HUDEP-2 (cell line): ENCODE results near the gene ORM1.
A peak's percentile ranks its signal among the peaks of the same experiment; 100 is the strongest.
"Not testable (repeated sequence)": the region's sequence is repeated elsewhere in the genome, so short reads cannot be mapped to it uniquely, and the experiment has no call there.

Experiments used
- DNase-seq, 76 experiments: peaks; one replicate each; lab custom pipeline; 2025; ENCODE audit not compliant: unreplicated experiment in 76 of 76; lab: John Stamatoyannopoulos, UW

ORM1 gene

DNA sequence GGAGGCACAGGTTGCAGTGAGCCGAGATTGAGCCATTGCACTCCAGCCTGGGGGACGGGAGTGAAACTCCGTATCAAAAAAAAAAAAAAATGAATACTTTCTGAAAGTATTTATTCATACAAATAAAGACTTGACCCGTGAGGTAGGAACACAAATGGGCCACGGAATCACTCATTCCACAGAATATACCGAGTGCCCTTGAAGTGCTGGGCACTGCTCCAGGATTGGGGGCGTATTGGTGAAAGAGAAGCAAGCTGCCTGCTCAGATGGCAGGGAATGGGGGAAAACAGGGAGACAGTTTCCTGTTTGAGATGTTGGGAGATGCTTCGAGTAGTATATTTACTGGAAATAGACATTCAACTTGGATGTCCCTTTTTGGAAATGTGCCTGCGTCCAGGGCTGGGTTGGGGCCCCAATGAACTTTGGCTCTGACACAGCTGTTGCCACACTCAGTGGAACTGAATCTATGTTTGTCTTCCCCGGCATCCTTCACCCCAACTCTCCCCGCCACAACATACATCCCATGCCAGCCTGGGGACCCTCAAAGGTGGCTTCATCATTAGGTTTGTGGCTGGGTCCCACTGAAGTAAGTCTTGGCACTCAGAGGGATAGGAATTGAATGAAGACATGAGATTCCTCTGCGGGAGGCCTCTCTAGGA is 609 bp upstream of the ORM1 start:
- not testable (repeated sequence) for DNase-seq

DNA sequence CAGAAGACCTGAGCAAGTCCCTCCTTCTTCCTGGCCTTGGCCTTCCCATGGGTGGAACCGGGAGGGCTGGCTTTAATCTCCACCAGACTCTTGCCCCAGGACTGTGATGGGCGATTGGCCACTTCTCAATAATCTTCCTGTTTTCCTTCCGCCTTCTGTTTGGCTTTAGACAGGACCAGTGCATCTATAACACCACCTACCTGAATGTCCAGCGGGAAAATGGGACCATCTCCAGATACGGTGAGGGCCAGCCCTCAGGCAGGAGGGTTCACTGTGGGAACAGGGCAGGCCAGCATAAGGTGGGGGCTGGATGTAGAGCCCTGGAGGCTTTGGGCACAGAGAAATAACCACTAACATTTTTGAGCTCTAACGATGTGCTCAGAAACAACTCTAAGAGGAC is 951 bp downstream of the ORM1 start:
- not testable (repeated sequence) for DNase-seq

DNA sequence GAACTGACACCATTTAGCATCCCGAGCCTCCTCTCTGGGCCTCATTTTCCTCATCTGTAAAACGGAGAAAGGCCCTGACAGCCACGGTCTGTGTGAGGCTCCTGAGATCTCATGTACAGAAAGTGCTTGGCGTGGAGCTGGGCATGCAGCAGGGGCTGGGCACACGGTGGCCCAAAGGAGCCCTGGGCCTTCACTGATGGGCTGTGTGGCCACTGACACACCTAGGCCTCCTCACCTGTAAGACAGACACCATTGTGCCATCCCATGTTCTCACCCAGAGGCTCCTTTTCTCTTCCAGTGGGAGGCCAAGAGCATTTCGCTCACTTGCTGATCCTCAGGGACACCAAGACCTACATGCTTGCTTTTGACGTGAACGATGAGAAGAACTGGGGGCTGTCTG is 1.6 kb downstream of the ORM1 start:
- no peak for DNase-seq

DNA sequence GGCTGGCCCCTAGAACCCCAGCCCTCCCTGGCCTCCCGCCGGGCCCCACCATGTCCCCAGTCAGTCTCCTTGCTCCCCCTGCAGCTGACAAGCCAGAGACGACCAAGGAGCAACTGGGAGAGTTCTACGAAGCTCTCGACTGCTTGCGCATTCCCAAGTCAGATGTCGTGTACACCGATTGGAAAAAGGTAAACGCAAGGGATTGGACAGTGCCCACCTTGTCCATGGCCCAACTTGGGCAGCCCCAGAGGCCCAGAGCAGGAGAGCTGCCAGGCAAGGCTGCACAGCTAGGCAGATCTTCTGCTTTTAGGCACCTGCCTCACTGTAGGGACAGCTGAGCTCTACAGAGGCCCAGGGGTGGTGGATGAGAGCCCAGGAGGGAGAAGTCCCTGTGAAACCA is 2.1 kb downstream of the ORM1 start:
- DNase-seq: not testable (repeated sequence)

DNA sequence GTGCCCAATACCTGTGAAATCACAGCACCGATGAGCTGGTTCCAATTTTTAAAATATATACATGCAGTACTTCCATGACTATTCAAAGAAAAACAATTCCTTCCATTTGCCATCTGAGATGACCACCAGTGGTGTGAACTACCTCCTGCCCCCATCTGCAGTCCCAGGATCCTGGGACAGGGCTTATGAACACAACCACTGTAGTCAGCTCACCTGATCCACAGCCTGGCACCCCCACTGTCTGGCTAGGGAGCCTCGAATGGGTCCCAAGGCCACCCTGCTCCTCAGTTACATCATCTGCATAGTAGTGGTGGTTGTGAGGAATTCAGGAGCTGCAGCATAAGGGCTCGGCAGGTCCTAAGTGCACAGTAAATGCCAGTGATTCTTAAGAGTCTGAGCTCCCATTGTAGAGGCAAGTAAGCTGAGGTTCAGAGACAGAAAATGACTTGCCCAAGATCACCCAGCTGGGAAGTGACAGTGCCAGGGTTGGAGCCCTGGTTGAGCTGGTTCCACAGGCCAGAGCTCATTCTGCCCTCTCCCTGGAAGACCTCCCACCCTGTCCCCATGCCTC is 2.9 kb downstream of the ORM1 start:
- DNase-seq: not testable (repeated sequence)

DNA sequence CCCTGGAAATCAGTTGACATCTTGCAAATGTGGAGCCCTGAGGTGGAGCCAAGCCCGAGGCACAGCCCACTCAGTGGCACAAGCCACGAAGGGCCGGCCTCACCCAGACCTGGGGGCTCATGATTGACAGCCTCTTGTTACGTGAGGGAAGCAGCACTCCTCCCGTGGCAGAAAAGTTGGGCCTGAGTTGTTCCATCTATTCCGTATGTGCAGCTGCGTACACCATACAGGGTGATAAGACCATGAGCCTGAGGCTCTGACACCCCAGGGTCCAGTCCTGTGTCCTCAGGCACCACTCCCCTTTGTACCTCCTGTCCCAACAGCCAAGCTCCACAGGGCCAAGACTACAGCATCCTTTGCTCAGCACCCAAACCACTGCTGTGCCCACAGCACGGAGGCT is 4.9 kb downstream of the ORM1 start:
- no peak for DNase-seq

DNA sequence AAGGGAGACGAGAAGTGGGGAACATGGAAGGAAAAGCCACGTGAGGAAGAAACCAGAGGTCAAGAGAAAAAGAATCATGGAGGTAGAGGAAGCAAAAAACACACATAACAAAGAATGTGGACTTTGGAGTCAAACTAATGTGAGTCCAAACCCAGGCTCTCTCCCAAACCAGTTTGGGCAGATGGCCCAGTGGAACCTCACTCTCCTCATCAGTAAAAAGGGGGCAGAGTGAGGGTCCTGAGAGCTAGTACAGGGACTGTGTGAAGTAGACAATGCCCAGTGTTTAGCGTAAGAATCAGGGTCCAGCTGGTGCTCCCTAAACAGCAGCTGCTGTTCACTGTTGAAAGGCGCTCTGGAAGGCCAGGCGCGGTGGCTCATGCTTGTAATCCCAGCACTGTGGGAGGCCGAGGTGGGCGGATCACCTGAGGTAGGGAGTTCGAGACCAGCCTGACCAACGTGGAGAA is 5.5 kb downstream of the ORM1 start:
- DNase-seq: not testable (repeated sequence)

DNA sequence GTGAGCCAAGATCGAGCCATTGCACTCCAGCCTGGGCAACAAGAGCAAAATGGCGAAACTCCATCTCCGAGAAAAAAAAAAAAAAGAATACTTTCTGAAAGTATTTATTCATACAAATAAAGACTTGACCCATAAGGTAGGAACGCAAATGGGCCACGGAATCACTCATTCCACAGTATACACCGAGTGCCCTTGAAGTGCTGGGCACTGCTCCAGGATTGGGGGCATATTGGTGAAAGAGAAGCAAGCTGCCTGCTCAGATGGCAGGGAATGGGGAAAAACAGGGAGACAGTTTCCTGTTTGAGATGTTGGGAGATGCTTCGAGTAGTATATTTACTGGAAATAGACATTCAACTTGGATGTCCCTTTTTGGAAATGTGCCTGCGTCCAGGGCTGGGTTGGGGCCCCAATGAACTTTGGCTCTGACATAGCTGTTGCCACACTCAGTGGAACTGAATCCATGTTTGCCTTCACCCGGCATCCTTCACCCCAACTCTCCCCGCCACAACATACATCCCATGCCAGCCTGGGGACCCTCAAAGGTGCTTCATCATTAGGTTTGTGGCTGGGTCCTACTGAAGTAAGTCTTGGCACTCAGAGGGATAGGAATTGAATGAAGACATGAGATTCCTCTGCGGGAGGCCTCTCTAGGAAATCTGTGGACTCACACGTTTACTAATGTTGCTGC is 6.2 kb downstream of the ORM1 start:
- not testable (repeated sequence) for DNase-seq

DNA sequence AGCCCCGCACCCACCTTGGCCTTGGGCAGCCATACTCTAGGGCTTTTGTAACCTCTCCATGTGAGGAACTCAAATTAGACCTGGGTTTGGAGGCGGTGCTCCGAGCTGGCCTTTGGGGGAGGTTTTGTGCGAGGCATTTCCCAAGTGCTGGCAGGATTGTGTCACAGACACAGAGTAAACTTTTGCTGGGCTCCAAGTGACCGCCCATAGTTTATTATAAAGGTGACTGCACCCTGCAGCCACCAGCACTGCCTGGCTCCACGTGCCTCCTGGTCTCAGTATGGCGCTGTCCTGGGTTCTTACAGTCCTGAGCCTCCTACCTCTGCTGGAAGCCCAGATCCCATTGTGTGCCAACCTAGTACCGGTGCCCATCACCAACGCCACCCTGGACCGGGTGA is 6.7 kb downstream of the ORM1 start, which contains the start of gene ORM2:
Gene ORM2, plus strand, starts transcription at position 245 of the 398 bp plus-strand sequence. Its CDS starts 36 bp downstream, at position 281.
- not testable (repeated sequence) for DNase-seq

DNA sequence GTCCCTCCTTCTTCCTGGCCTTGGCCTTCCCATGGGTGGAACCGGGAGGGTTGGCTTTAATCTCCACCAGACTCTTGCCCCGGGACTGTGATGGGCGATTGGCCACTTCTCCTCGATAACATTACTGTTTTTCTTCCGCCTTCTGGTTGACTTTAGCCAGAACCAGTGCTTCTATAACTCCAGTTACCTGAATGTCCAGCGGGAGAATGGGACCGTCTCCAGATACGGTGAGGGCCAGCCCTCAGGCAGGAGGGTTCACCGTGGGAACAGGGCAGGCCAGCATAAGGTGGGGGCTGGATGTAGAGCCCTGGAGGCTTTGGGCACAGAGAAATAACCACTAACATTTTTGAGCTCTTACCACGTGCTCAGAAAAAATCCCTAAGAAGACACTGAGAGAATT is 7.7 kb downstream of the ORM1 start:
- DNase-seq: no peak

DNA sequence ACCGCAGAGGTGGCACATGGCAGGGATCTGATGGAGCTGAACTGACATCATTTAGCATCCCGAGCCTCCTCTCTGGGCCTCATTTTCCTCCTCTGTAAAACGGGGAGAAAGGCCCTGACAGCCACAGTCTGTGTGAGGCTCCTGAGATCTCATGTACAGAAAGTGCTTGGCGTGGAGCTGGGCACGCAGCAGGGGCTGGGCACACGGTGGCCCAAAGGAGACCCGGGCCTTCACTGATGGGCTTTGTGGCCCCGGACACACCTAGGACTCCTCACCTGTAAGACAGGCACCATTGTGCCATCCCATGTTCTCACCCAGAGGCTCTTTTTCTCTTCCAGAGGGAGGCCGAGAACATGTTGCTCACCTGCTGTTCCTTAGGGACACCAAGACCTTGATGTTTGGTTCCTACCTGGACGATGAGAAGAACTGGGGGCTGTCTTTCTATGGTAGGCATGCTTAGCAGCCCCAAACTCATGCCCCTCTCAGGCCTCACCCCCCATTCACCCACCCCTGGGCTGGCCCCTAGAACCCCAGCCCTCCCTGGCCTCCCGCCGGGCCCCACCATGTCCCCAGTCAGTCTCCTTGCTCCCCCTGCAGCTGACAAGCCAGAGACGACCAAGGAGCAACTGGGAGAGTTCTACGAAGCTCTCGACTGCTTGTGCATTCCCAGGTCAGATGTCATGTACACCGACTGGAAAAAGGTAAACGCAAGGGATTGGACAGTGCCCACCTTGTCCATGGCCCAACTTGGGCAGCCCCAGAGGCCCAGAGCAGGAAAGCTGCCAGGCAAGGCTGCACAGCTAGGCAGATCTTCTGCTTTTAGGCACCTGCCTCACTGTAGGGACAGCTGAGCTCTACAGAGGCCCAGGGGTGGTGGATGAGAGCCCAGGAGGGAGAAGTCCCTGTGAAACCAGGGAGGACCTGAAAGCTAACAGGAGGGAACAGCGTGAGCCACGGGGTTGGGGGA is 8.6 kb downstream of the ORM1 start:
- not testable (repeated sequence) for DNase-seq

DNA sequence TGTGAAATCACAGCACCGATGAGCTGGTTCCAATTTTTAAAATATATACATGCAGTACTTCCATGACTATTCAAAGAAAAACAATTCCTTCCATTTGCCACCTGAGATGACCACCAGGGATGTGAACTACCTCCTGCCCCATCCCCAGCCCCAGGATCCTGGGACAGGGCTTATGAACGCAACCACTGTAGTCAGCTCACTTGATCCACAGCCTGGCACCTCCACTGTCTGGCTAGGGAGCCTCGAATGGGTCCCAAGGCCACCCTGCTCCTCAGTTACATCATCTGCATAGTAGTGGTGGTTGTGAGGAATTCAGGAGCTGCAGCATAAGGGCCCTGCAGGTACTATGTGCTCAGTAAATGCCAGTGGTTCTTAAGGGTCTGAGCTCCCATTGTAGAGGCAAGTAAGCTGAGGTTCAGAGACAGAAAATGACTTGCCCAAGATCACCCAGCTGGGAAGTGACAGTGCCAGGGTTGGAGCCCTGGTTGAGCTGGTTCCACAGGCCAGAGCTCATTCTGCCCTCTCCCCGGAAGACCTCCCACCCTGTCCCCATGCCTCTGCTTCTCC is 9.7 kb downstream of the ORM1 start:
- DNase-seq: not testable (repeated sequence)

DNA sequence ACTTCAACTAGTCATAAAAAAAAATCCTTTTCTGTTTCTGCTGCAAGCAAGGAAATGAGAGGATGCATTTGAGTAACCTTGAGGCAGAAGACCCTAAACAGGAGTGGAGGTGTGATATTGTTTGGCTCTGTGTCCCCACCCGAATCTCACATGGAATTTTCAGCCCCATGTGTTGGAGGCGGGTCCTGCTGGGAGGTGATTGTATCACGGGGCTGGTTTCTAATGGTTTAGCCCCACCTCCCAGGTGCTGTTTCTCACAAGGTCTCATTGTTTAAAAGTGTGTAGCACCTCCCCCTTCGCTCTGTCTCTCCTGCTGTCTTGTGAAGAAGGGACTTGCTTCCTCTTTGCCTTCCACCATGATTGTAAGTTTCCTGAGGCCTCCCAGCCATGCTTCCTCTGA is 10.8 kb downstream of the ORM1 start:
- DNase-seq: not testable (repeated sequence)

DNA sequence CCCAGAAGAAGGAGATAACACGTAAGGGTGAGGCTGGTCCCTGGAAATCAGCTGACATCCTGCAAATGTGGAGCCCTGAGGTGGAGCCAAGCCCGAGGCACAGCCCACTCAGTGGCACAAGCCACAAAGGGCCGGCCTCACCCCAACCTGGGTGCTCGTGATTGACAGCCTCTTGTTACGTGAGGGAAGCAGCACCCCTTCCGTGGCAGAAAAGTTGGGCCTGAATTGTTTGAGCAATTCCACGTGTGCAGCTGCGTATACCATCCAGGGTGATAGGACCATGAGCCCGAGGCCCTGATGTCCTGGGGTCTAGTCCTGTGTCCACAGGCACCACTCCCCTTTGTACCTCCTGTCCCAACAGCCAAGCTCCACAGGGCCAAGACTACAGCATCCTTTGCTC is 11.6 kb downstream of the ORM1 start:
- DNase-seq: no peak

DNA sequence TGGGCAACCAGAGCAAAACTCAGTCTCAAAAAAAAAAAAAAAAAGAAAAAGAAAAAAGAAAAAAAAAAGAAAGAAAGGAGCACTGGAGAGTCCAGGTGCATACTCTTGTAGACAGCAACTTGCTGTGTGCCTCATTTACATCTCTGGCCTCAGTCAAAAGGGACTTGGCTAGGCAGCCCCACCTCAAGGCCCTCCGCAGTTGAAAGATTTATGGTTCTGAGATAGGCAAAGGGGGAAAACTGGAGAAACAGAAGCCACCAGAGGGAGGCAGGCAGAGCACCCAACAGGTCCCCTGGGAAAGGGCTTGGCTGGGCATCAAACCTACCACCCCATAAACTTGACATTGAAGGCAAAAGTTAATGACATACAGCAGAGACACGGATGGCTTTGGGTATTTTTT is 12.8 kb downstream of the ORM1 start:
- DNase-seq: no peak

DNA sequence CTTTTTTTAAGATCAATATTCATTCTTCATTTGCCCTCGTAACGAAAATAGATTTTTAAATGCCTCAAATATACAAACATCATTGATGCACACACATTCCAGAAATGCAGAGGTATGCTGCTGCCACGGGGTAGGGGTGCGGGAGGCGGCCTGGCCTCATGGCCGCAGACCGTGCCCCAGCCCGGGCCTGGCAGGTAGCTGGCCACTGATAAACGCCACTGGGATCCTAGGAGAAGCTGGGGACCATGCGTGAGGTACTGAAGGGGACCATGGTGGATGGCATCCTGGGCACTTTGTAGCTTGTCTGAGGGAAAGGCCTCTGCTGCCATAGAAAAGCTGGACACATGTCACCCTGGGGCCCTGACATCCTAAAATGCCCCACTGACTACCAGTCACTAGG is 13.3 kb downstream of the ORM1 start:
- DNase-seq: no peak

DNA sequence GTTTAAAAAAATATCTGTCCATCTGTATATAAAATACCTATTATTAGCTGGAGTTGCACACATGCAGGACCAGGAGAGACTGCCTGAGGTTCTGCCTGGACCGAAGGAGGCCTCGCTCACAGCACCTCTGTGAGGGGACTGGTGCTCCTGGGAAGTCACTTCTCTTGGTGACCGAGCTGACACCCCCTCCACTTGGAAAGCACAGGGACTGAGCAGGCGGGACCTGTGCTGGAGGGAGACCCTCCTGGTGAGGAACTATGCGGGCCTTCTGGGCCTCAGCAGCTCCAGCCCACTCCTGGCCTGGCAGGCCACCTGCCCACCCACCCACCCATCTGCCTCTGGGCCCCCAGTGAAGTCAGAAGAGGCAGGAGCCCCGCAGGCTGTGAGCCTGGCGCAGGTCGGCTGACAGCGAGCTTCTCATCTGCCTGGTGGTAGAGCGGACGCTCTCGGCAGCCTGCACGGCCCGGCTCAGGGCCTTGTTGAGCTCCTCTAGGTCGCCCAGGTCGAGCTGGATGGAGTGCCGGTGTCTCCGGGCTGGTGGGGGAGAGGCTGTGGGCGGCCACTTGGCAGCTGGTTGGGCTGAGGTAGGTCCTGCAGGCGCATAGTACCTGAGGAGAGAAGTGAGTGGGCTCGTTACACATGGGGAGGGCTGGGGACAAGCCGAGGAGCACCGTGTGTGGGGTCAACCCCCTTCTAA is 13.9 kb downstream of the ORM1 start:
- DNase-seq: no peak

DNA sequence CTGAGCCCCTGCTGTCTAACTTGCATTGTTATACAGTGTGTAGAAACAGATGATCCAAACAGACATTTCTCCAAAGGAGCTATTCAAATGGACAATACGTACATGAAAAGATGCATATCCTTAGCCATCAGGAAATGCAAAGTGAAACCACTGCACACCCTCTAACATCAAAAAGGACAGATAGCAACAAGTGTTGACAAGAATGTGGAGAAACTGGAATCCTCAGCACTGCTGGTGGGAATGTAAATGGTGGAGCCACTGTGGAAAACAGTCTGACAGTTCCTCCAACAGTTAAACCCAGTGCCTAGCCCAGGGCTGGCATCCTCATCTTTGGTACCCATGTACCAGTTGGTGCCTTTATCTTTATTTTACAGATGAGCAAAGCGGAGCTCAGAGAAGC is 15.3 kb downstream of the ORM1 start:
- no peak for DNase-seq

DNA sequence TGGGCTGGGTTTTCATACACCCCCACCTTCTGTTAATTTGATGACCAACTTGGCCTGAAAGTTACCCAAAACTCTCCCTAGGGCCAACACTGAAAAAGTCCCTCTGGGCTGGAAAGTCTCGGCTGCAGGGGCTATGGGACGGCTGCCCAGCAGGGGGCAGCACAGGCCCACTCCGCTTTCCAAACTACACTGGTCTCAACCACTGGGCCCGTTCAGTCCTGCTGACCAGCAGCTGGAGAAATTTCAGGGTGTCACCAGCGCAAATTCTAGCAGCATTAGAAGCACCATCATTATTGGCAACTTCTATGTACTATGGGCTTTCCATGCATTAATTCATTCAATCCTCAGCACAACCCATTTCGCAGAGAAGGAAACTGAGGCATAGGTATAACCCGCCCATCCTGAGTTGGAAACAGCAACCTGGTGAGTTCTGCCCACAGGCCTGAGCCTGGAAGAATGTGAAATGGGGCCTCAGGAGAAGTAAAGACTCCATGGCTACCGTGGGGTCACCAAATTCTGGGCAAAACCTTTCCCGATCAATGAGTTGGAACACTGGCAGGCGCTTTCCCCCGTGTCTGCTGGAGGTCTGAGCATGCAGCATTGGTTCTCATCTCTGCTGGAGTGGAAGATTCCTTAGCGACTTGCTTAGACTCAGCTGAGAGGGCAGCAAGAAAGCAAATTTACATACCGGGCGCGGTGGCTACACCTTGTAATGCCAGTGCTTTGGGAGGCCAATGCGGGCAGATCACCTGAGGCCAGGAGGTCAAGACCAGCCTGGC is 16.4 kb downstream of the ORM1 start:
- DNase-seq: peak in 24 of 76 experiments; percentile 0 to 48 (median 12)
